Measurements from ENCODE around the gene KLK8.
"Not testable (repeated sequence)": the region's sequence is repeated elsewhere in the genome, so short reads cannot be mapped to it uniquely, and the experiment has no call there.

Gene KLK8

GRCh38 chr19:50981587-50982146, 19.7 kb downstream of the KLK8 start:
- DNase-seq: no peak

DNA sequence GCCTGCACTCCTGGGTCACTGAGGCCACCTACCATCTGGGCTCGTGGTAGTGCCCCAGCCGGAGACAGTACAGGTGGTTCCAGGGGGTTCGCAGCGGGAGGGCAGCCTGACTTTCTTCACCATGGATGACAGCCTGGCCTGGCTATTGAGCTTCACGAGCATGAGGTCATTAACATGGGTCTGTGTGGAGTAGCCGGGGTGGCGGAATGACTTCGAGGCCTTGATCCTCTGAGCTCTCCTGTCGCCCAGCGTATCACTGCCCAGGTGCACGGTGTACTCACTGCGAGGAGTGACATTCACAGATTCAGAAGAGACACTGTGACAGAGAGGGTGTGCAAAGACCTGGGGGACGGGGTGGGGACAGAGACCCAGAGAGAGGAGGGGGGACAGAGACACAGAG, 21.2 kb downstream of the KLK8 start:
- no peak for DNase-seq

DNA sequence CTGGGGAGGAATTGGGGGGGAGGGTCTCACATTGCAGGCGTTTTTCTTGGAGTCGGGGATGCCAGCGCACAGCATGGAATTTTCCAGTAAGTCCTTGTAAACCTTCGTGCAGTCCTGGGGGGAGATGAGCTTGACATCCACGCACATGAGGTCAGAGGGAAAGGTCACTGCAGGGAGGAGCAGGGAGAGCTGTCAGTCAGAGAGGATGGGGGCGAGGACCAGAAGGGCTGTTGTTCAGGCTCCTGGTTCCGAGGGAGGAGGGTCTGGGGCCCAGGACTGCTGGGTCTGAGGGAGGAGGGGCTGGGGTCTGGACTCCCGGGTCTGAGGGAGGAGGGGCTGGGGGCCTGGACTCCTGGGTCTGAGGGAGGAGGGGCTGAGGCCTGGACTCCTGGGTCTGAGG, 21.6 kb downstream of the KLK8 start:
- DNase-seq: no peak

DNA sequence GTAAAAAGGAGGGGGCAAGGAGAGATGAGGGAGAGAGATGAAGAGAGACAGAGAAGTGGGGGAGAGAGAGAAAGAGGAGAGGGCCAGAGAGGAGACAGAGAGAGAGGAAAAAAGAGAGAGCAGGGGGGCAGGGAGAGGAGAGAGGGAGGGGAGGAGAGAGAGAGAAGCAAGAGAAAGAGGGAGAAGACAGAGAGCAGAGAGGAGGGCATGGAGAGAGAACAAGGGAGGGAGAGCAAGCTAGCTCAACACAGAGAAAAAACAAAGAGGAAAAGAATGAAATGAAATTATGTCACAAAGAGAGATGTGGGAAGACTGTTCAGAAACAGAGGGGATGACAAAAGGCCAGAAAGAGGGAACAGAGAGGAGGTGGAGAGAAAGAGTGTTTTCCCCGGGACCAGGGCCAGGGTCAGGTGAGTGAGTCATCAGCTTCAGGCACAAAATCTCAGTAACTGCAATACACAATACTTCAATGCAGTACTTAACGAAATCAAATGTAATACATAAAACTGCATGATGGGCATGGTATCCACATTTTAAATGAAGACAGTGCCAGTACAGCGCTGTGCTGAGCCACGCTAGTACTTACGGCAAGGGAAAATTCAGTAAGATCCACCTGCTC, 22.5 kb downstream of the KLK8 start:
- no peak for DNase-seq

DNA sequence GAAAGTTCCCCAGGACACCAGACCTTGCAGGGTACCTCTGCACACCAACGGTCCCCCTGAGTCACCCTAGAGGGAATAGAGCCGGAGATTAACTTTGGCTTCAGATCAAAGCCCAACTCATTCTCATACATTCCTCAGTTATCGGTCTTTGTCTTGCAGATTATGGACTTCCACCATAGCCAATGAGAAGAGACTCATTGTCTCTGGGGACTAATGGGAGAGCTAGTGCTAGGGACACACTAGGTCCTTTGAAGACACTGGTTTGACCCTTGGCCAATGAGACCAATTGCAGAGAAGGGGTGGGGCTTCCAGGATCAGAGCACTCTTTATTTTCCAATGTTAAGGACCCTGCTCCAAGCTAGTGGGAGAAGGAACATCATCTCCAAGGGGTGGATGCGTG, 23.8 kb downstream of the KLK8 start:
- no peak for DNase-seq

DNA sequence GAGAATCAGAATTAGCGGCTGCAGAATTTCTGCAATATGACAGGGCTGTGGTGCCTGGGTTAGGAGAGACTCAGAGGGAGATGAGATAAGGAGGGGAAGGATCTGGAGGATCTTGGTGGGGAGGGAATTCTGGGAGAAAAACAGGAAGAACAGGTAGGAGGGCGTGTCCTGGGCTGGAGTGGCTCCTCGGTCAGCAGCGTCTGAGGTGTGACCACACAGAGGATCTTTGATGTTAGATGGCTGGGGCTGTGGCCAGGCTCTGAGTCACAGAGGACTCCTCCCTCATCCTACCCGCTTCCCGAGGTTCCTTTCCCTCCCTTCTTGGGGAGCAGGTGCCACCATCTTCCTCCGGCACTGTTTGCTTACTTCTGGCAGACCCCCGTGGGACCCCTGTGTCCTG, 25.6 kb downstream of the KLK8 start:
- DNase-seq: no peak

GRCh38 chr19:50974702-50975556, 26.5 kb downstream of the KLK8 start:
- DNase-seq: no peak

DNA sequence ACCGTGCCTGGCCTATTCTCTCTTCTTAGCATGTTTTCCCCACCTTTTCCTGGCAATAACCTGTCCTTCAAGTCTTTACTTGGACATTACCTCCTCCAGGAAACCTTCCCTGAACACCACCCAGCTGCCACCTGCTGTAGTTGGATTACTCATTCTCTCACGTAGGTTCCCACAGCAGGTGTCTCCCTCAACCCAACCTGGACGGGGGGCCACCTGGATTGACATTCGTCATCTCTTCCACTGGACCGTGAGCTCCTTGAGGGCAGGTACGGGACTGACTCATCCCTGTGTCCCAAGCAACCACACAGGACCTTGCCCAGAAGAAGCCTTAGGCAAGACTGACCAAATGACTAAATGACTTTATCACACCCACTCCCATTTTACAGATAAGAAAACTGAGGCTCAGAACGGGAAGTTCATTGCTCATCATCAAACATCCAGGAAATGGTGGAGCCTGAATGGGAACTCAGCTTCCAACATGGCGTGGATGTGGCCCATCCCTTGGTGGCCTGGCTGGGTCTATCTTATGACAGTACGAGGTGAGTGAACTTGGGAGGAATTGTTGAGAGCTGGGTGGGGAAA, 28.5 kb downstream of the KLK8 start:
- no peak for DNase-seq

DNA sequence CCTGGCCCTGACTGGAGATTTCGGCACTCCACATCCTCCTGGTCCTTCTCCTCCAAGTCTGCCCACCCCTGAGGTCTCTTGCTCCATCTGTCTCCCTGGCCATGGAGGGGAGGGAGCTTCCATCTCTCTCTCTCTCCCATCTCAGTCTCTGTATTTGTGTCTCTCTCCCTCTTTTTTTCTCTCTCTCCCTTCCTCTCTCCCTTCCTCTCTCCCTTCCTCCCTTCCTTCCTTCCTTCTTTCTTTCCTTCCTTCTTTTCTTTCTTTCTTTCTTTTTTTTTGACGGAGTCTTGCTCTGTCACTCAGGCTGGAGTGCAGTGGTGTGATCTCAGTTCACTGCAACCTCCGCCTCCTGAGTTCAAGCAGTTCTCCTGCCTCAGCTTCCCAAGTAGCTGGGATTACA, 31.6 kb downstream of the KLK8 start:
- not testable (repeated sequence) for DNase-seq

- no peak for DNase-seq
Measured at GRCh38 chr19:50969413-50969760, 32.0 kb downstream of the KLK8 start, which contains the start of gene KLK6. Gene KLK6 (minus strand): TSS chr19:50969591. CDS start chr19:50968104, 1,487 bp downstream.

- DNase-seq: no peak
Measured at GRCh38 chr19:50968716-50969412, 32.5 kb downstream of the KLK8 start.

- no peak for DNase-seq
Measured at GRCh38 chr19:50967929-50968715, 33.3 kb downstream of the KLK8 start.

GRCh38 chr19:50964266-50964665, 37.1 kb downstream of the KLK8 start:
- no peak for DNase-seq

DNA sequence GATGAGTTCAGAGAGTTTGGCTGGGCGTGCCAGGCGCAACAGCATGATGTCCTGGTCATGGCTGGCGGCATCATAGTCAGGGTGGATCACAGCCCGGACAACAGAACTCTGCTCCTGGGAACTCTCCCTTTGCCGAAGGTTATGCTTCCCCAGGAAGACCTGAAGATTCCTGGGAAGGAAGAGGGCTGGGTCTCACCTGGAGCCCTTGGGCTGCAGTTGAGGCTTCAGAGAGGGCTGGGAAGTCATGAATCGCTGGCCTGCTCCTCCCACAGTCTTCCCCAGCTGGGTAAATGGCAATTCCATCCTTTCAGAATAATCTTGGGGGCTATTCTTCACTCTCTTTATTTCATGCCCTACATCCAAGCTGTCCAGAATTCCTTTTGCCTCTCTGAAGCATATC, 38.0 kb downstream of the KLK8 start:
- no peak for DNase-seq

DNA sequence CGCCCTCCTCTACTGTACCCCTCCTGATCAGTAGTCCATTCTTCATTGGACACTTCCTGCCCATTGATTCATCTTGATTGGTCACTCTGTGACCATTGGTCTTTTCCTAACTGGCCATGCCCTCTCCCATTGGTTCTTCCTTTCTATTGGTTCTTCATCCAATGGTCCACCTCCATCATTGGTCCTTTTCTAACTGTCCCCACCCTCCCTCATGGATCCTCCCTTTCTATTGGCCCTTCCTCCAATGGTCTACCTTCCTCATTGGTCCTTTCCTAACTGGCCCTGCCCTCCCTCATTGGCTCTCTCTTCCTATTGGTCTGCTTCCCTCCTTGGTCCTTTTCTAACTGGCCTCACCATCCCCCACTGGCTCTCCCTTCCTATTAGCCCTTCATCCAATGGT, 39.2 kb downstream of the KLK8 start:
- DNase-seq: no peak

DNA sequence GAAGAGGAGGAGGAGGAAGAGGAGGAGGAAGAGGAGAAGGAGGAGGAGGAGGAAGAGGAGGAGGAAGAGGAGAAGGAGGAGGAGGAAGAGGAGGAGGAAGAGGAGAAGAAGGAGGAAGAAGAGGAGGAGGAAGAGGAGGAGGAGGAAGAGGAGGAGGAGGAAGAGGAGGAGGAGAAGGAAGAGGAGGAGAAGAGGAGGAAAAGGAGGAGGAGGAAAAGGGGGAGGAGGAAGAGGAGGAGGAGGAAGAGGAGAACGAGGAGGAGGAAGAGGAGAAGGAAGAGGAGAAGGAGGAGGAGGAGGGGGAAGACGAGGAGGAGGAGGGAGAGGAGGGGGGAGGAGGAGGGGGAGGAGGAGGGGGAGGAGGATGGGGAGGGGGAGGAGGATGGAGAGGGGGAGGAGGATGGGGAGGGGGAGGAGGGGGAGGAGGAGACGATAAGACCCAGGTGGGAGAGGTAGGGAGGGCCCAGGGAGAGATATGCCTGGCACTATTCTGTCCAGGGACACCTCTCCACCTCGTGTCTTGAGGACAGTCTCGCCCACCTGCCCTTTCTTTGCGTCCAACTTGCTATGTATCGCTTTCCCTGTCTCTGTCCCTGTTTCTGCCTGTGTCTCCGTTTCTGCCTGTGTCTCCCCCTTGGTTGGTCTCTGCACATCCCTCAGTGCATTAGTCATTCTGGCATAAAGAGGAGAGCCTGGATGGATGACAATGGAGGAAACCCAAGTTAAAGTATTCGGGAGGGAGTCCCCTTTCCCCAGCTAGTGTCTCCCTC, 41.5 kb downstream of the KLK8 start:
- DNase-seq: no peak

DNA sequence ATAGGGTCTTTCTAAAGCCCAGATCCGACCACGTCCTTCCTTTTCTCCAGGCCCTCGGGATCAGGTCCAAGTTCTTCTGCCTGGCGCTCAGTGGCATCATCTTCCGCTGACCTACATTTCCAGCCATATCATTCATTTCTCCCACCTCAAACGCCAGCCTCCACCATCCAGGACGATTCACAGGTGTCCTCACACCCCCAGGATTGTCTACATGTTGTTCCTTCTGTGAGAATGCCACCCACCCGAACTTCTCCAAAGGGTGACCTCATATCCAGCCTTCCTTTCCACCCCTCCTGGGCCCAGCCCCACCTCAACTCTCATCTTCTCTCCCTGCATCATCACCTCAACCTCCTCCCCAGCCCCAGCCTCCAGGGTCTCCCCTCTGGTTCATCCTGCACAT, 43.8 kb downstream of the KLK8 start:
- no peak for DNase-seq

DNA sequence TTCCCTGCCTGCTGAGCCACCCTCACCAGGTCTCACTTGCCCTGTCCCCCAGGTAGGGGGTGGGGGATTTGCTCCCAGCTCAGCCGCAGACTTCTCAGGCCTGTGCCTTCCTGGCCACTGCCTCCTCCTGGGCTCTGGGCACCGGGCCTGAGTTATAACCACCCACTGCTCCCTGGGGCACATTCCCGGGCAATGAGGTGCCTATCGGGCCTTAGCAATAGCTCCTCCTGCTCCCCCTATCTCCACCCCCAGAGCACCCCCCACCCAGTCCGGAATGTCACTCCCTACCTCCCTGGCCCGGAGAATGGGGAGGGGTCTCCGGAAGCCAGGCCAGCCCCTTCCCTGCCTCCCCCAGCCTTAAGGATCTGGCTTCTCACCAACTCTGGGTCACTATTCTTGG, 48.5 kb downstream of the KLK8 start, which contains the start of gene KLK5:
Gene KLK5 (minus strand): TSS at position 129 of the 400 bp plus-strand sequence. CDS start 381 bp downstream, outside the sequence.
- DNase-seq: no peak

GRCh38 chr19:50949861-50950260, 51.5 kb downstream of the KLK8 start:
- DNase-seq: no peak

GRCh38 chr19:50947123-50947522, 54.3 kb downstream of the KLK8 start:
- DNase-seq: no peak
